ENCODE results near the gene TMEM183A. TPM values are rescaled to one million over a fixed set of nuclear protein-coding genes. Genes with fewer than 3 reads are reported as not detected.
"Not testable (repeated sequence)": the region's sequence is repeated elsewhere in the genome, so short reads cannot be mapped to it uniquely, and the experiment has no call there.

The TMEM183A gene
- total RNA-seq, 6 experiments from 2014 or later, result 21.4 to 38.1 (median 31.0) TPM

- TF ChIP-seq POLR2A (IDR thresholded peaks at IDR 0.05) (no peak), CTCF (IDR thresholded peaks at IDR 0.05) (no peak)
- Histone ChIP-seq H3K4me3 (no peak overlapping the region), H3K4me1 (no peaks in the 10 kb centered on the region), H3K9me3 (no peaks in the 10 kb centered on the region), H3K36me3 (no peaks in the 10 kb centered on the region), H3K27ac (no peak overlapping the region), H3K27me3 (no peaks in the 10 kb centered on the region)
- no peak for DNase-seq
- no peak for ATAC-seq
- 89% methylated on average over 3 of the region's 3 CpGs for WGBS (ENCODE audit: insufficient coverage, low coverage, low lambda C conversion rate, missing lambda C conversion rate)
- intact Hi-C loops (cut with DNase I), result no loop called here
Observed at GRCh38 chr1:202982715-202983430, 24.3 kb upstream of the TMEM183A start.

- WGBS (ENCODE audit: insufficient coverage, low coverage, low lambda C conversion rate, missing lambda C conversion rate), result 73% methylated on average over 9 of the region's 9 CpGs
- H3K27ac ChIP-seq; H3K36me3 ChIP-seq; H3K27me3 ChIP-seq; DNase-seq; H3K4me1 ChIP-seq; H3K4me3 ChIP-seq; intact Hi-C loops (cut with DNase I); ATAC-seq; H3K9me3 ChIP-seq: not testable (repeated sequence)
Observed at GRCh38 chr1:202986120-202986519, 21.1 kb upstream of the TMEM183A start.

- Histone ChIP-seq H3K4me1 (no peaks in the 10 kb centered on the region), H3K27ac (no peak overlapping the region), H3K36me3 (no peaks in the 10 kb centered on the region), H3K9me3 (no peaks in the 10 kb centered on the region), H3K4me3 (no peak overlapping the region), H3K27me3 (no peaks in the 10 kb centered on the region)
- WGBS (ENCODE audit: insufficient coverage, low coverage, low lambda C conversion rate, missing lambda C conversion rate), result 100% methylated on average over 1 of the region's 7 CpGs
- DNase-seq, result no peak
- no peak for ATAC-seq
- TF ChIP-seq POLR2A (IDR thresholded peaks at IDR 0.05) (no peak), CTCF (IDR thresholded peaks at IDR 0.05) (no peak)
- intact Hi-C loops (cut with DNase I), result no loop called here
Observed at GRCh38 chr1:202987255-202987654, 19.9 kb upstream of the TMEM183A start.

- H3K27ac ChIP-seq, result no peak overlapping the region
- H3K27me3 ChIP-seq, result no peaks in the 10 kb centered on the region
- intact Hi-C loops (cut with DNase I), result no loop called here
- ATAC-seq, result peak in 1 of 4 donors; percentile 18
- H3K9me3 ChIP-seq, result no peaks in the 10 kb centered on the region
- TF ChIP-seq POLR2A (IDR thresholded peaks at IDR 0.05) (no peak), CTCF (IDR thresholded peaks at IDR 0.05) (no peak)
- no peak overlapping the region for H3K4me3 ChIP-seq
- WGBS (ENCODE audit: insufficient coverage, low coverage, low lambda C conversion rate, missing lambda C conversion rate), result 52% methylated on average over 3 of the region's 5 CpGs
- DNase-seq, result no peak
- H3K36me3 ChIP-seq, result no peaks in the 10 kb centered on the region
- no peaks in the 10 kb centered on the region for H3K4me1 ChIP-seq
Observed at GRCh38 chr1:202987922-202988583, 19.1 kb upstream of the TMEM183A start.

- no peaks in the 10 kb centered on the region for H3K9me3 ChIP-seq
- TF ChIP-seq CTCF (IDR thresholded peaks at IDR 0.05) (no peak), POLR2A (IDR thresholded peaks at IDR 0.05) (no peak)
- H3K27ac ChIP-seq, result no peak overlapping the region
- no peak for DNase-seq
- no peaks in the 10 kb centered on the region for H3K36me3 ChIP-seq
- no peak overlapping the region for H3K4me3 ChIP-seq
- 81% methylated on average over 2 of the region's 2 CpGs for WGBS (ENCODE audit: insufficient coverage, low coverage, low lambda C conversion rate, missing lambda C conversion rate)
- no peak for ATAC-seq
- intact Hi-C loops (cut with DNase I), result no loop called here
- H3K27me3 ChIP-seq, result peaks cover 0 to 4% of the 10 kb centered on the region in 2 donors
- no peaks in the 10 kb centered on the region for H3K4me1 ChIP-seq
Observed at GRCh38 chr1:202989879-202990278, 17.3 kb upstream of the TMEM183A start.
